SK-N-SH (cell line): ENCODE data around the gene LMO7. TPM values are rescaled to one million over a fixed set of nuclear protein-coding genes. Genes with fewer than 3 reads are reported as not detected.

Experiments used
- CTCF ChIA-PET: fragments of 300-600, 350-600 bp; formaldehyde crosslinking; extraction: SDS; loops from one replicate; lab custom pipeline; 2021; lab: Yijun Ruan, JAX
- POLR2A ChIA-PET: fragments of 350-600 bp; sonication (Branson Sonifier 250); formaldehyde crosslinking; extraction: SDS; loops from one replicate; lab custom pipeline; 2020; ENCODE audit warnings: antibody characterized with exemption, inconsistent platforms; lab: Yijun Ruan, JAX
- DNase-seq: peaks from one replicate; pipeline ENCODE4 v3.0.0; 2012
- H2AFZ ChIP-seq: fragments of 200-600 bp; sonication (generic); 2 replicates; pipeline ENCODE4 v1.8.1; 2016; ENCODE audit warnings: antibody characterized with exemption, mild to moderate bottlenecking, low read depth
- H3F3A ChIP-seq: fragments of 200-600 bp; sonication (generic); replicated peaks from 2 replicates; pipeline ENCODE3; 2016; ENCODE audit warnings: antibody characterized with exemption, mild to moderate bottlenecking; ENCODE audit not compliant: insufficient read depth
- H3K27ac ChIP-seq, 2 experiments: fragments of 200-500 bp in 1 of 2; fragments of 200-600 bp in 1 of 2; sonication (Bioruptor generic) in 1 of 2; sonication (generic), shearing (Covaris generic) in 1 of 2; 2 replicates each; pipeline versions ENCODE4 v1.5.1 to v1.6.1; 2014 to 2016; ENCODE audit warnings: low read depth in 2 of 2, inconsistent platforms in 1 of 2, low read length in 1 of 2, mild to moderate bottlenecking in 1 of 2, mixed read lengths in 1 of 2
- H3K27me3 ChIP-seq: fragments of 200-600 bp; sonication (generic), shearing (Covaris generic); 2 replicates; pipeline ENCODE4 v1.6.1; 2016; ENCODE audit warnings: mixed run types; ENCODE audit not compliant: insufficient read depth
- H3K36me3 ChIP-seq, 2 experiments: fragments of 200-500 bp in 1 of 2; fragments of 200-600 bp in 1 of 2; sonication (Bioruptor generic) in 1 of 2; sonication (generic) in 1 of 2; replicated peaks in 1 of 2; 2 replicates each; pipeline versions ENCODE3 to v1.5.1; 2014 to 2016; ENCODE audit warnings: low read length in 1 of 2, mild to moderate bottlenecking in 1 of 2; ENCODE audit not compliant: insufficient read depth in 2 of 2, control insufficient read depth in 1 of 2
- H3K4me1 ChIP-seq, 2 experiments: fragments of 200-500 bp in 1 of 2; fragments of 200-600 bp in 1 of 2; sonication (Bioruptor generic) in 1 of 2; sonication (generic), shearing (Covaris generic) in 1 of 2; 2 replicates each; pipeline versions ENCODE4 v1.5.1 to v1.6.1; 2014 to 2016; ENCODE audit warnings: low read depth in 1 of 2, low read length in 1 of 2, mixed run types in 1 of 2; ENCODE audit not compliant: insufficient read depth in 2 of 2, control insufficient read depth in 1 of 2
- H3K4me2 ChIP-seq: fragments of 200-600 bp; sonication (generic), shearing (Covaris generic); 2 replicates; pipeline ENCODE4 v1.6.1; 2017; ENCODE audit warnings: mixed run types
- H3K4me3 ChIP-seq, 2 experiments: fragments of 200-500 bp in 1 of 2; fragments of 200-600 bp in 1 of 2; sonication (Bioruptor generic) in 1 of 2; sonication (generic), shearing (Covaris generic) in 1 of 2; 2 replicates each; pipeline versions ENCODE4 v1.5.1 to v1.8.1; 2014 to 2016; ENCODE audit warnings: low read depth in 2 of 2, inconsistent platforms in 1 of 2, low read length in 1 of 2, mild to moderate bottlenecking in 1 of 2, mixed read lengths in 1 of 2, moderate library complexity in 1 of 2
- H3K79me2 ChIP-seq: fragments of 200-600 bp; sonication (generic); 2 replicates; pipeline ENCODE4 v1.8.1; 2017; ENCODE audit warnings: mild to moderate bottlenecking; ENCODE audit not compliant: insufficient read depth
- H3K9ac ChIP-seq: fragments of 200-600 bp; sonication (generic); 2 replicates; pipeline ENCODE4 v1.6.1; 2017; ENCODE audit warnings: mixed run types
- H3K9me2 ChIP-seq: fragments of 200-600 bp; sonication (generic); 2 replicates; pipeline ENCODE4 v1.6.1; 2017; ENCODE audit warnings: mixed run types
- H3K9me3 ChIP-seq: fragments of 200-600 bp; sonication (generic); 2 replicates; pipeline ENCODE4 v1.6.1; 2017; ENCODE audit warnings: mixed run types, mild to moderate bottlenecking, moderate library complexity
- H4K20me1 ChIP-seq: fragments of 200-600 bp; sonication (generic); 2 replicates; pipeline ENCODE4 v1.6.1; 2017; ENCODE audit warnings: mild to moderate bottlenecking, mixed run types; ENCODE audit not compliant: insufficient read depth
- CHD2 ChIP-seq: fragments of 150-350 bp; IDR thresholded peaks from 2 replicates; pipeline ENCODE4 v1.6.1; 2018; ENCODE audit warnings: low read length; ENCODE audit not compliant: partially characterized antibody
- EP300 ChIP-seq, 2 experiments: IDR thresholded peaks; 2 replicates each; pipeline versions ENCODE4 v1.4.0 to v1.6.1; 2012; ENCODE audit warnings: borderline replicate concordance in 1 of 2, low read depth in 1 of 2, low read length in 1 of 2
- FOXJ3 ChIP-seq: sonication (generic); formaldehyde crosslinking; IDR thresholded peaks from 2 replicates; pipeline ENCODE4 v1.5.1; 2020; ENCODE audit warnings: mild to moderate bottlenecking, missing genetic modification reagents
- MAX ChIP-seq: IDR thresholded peaks from 2 replicates; pipeline ENCODE4 v1.4.0; 2012; ENCODE audit warnings: low read depth
- MXI1 ChIP-seq: IDR thresholded peaks from 2 replicates; pipeline ENCODE4 v1.6.1; 2012; ENCODE audit warnings: mild to moderate bottlenecking, low read depth, low read length, improper control_type of control experiment
- NFIC ChIP-seq: IDR thresholded peaks from 2 replicates; pipeline ENCODE4 v1.4.0; 2012; ENCODE audit warnings: borderline replicate concordance
- RAD21 ChIP-seq: IDR thresholded peaks from 2 replicates; pipeline ENCODE4 v1.6.1; 2012; ENCODE audit warnings: mild to moderate bottlenecking, low read length
- RCOR1 ChIP-seq: fragments of 150-350 bp; IDR thresholded peaks from 2 replicates; pipeline ENCODE4 v1.6.1; 2017; ENCODE audit warnings: antibody characterized with exemption, low read length
- RXRA ChIP-seq: IDR thresholded peaks from 2 replicates; pipeline ENCODE4 v1.4.0; 2012; ENCODE audit warnings: low read depth, mild to moderate bottlenecking, borderline replicate concordance
- SIN3A ChIP-seq: IDR thresholded peaks from 2 replicates; pipeline ENCODE4 v1.6.1; 2012; ENCODE audit warnings: low read depth, mild to moderate bottlenecking, low read length, moderate library complexity, borderline replicate concordance
- SMC3 ChIP-seq: IDR thresholded peaks from 2 replicates; pipeline ENCODE4 v1.6.1; 2012; ENCODE audit warnings: low read depth, low read length, improper control_type of control experiment
- TCF12 ChIP-seq: IDR thresholded peaks from 2 replicates; pipeline ENCODE4 v1.4.0; 2012
- TEAD4 ChIP-seq: IDR thresholded peaks from 2 replicates; pipeline ENCODE4 v1.4.0; 2012; ENCODE audit warnings: mild to moderate bottlenecking, borderline replicate concordance; ENCODE audit not compliant: insufficient read depth
- YY1 ChIP-seq: IDR thresholded peaks from 2 replicates; pipeline ENCODE4 v1.4.0; 2012; ENCODE audit warnings: low read depth, mild to moderate bottlenecking
- ZBTB33 ChIP-seq: IDR thresholded peaks from 2 replicates; pipeline ENCODE4 v1.4.0; 2012; ENCODE audit warnings: low read depth, borderline replicate concordance
- WGBS: methylation state at CpG from one replicate; pipeline ENCODE4 v1.1.6; 2017; ENCODE audit warnings: low lambda C conversion rate; 5-methylcytosine and 5-hydroxymethylcytosine counted together
- polyA plus RNA-seq, 3 experiments: library from polyadenylated mRNA; depleted of rRNA; stranded (reverse); fragments of >200 nt; gene quantifications; 2 replicates each; pipeline ENCODE4 v1.2.3, GENCODE V29; 2012
- TF ChIP-seq, protein P1 (sequence below): fragments of 150-350 bp; IDR thresholded peaks from 2 replicates; pipeline ENCODE4 v1.6.1; 2017; ENCODE audit warnings: antibody characterized with exemption, low read length, low read depth, borderline replicate concordance
- TF ChIP-seq, protein P2 (sequence below): IDR thresholded peaks from 2 replicates; pipeline ENCODE4 v1.6.1; 2012; ENCODE audit warnings: mild to moderate bottlenecking, low read depth, low read length, moderate library complexity

The LMO7 gene
- polyA plus RNA-seq, 1 of the 3 experiments (the other 2 are of a cell fraction): 83.6 TPM

DNA sequence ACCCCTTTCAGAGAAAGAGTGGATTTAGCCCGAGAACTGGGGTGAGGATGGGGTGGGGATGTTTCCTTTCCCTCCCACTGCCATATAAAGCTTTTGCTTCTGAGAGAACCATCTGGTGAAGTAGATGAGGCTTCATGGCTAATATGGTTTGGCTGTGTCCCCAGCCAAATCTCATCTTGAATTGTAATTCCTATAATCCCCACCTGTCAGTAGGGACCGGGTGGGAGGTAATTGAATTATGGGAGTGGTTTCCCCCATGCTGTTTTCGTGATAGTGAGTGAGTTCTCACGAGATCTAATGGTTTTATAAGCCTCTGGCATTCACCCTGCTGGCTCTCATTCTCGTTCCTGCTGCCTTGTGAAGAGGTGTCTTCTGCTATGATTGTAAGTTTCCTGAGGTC, 270.9 kb downstream of the LMO7 start:
- ChIA-PET CTCF (no interaction called here), POLR2A (no interaction called here)
- Histone ChIP-seq H3K4me1 (peaks cover 0 to 12% of the 10 kb centered on the region in 2 experiments; a peak in 2 of 4 replicates), H2AFZ (no peak overlapping the region), H4K20me1 (no peaks in the 10 kb centered on the region), H3K9ac (no peak overlapping the region), H3K36me3 (no peaks in the 10 kb centered on the region), H3K4me3 (no peak overlapping the region), H3K27ac (no peak overlapping the region), H3F3A (no peaks in the 10 kb centered on the region), H3K9me2 (no peaks in the 10 kb centered on the region), H3K4me2 (no peak overlapping the region), H3K79me2 (no peaks in the 10 kb centered on the region), H3K9me3 (no peaks in the 10 kb centered on the region), H3K27me3 (no peaks in the 10 kb centered on the region)
- WGBS: 30% methylated on average over 5 of the region's 5 CpGs
- no peak for DNase-seq
- TF ChIP-seq RCOR1: no peak

GRCh38 chr13:75908141-75908540, 272.0 kb downstream of the LMO7 start:
- Histone ChIP-seq H3K9ac (no peak overlapping the region), H3K4me3 (no peak overlapping the region), H3K4me2 (no peak overlapping the region), H3K9me3 (no peaks in the 10 kb centered on the region), H3K79me2 (no peaks in the 10 kb centered on the region), H2AFZ (no peak overlapping the region), H3K4me1 (peaks cover 0 to 10% of the 10 kb centered on the region in 2 experiments; a peak in 2 of 4 replicates), H4K20me1 (no peaks in the 10 kb centered on the region), H3K27me3 (no peaks in the 10 kb centered on the region), H3K9me2 (no peaks in the 10 kb centered on the region), H3K27ac (no peak overlapping the region), H3K36me3 (no peaks in the 10 kb centered on the region), H3F3A (no peaks in the 10 kb centered on the region)
- CTCF ChIA-PET: interaction anchor here (1.3 to 2.0 kb wide), 4 partner anchors 38 to 995 kb away, joined by 3 to 6 read pairs (median 4); no protein-coding TSS in a partner anchor
- POLR2A ChIA-PET: no interaction called here
- TF ChIP-seq CHD2 (no peak), TCF12 (no peak), MXI1 (no peak), TEAD4 (no peak), NFIC (no peak), RAD21 (no peak), RXRA (no peak), FOXJ3 (no peak), YY1 (no peak), MAX (no peak), ZBTB33 (no peak), SMC3 (no peak), EP300 (IDR thresholded peaks at IDR 0.05; ENCODE audit: borderline replicate concordance in 1 of 2, low read depth in 1 of 2, low read length in 1 of 2) (no peak), SIN3A (no peak)
- TF ChIP-seq, protein P1, sequence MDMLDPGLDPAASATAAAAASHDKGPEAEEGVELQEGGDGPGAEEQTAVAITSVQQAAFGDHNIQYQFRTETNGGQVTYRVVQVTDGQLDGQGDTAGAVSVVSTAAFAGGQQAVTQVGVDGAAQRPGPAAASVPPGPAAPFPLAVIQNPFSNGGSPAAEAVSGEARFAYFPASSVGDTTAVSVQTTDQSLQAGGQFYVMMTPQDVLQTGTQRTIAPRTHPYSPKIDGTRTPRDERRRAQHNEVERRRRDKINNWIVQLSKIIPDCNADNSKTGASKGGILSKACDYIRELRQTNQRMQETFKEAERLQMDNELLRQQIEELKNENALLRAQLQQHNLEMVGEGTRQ: no peak
- TF ChIP-seq, protein P2, sequence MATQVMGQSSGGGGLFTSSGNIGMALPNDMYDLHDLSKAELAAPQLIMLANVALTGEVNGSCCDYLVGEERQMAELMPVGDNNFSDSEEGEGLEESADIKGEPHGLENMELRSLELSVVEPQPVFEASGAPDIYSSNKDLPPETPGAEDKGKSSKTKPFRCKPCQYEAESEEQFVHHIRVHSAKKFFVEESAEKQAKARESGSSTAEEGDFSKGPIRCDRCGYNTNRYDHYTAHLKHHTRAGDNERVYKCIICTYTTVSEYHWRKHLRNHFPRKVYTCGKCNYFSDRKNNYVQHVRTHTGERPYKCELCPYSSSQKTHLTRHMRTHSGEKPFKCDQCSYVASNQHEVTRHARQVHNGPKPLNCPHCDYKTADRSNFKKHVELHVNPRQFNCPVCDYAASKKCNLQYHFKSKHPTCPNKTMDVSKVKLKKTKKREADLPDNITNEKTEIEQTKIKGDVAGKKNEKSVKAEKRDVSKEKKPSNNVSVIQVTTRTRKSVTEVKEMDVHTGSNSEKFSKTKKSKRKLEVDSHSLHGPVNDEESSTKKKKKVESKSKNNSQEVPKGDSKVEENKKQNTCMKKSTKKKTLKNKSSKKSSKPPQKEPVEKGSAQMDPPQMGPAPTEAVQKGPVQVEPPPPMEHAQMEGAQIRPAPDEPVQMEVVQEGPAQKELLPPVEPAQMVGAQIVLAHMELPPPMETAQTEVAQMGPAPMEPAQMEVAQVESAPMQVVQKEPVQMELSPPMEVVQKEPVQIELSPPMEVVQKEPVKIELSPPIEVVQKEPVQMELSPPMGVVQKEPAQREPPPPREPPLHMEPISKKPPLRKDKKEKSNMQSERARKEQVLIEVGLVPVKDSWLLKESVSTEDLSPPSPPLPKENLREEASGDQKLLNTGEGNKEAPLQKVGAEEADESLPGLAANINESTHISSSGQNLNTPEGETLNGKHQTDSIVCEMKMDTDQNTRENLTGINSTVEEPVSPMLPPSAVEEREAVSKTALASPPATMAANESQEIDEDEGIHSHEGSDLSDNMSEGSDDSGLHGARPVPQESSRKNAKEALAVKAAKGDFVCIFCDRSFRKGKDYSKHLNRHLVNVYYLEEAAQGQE: no peak
- 60% methylated on average over 4 of the region's 4 CpGs for WGBS
- DNase-seq: no peak
